KBM-7 (cell line): ENCODE measurements around the gene F3.
A peak's percentile ranks its signal among the peaks of the same experiment; 100 is the strongest.
"Not testable (repeated sequence)": the region's sequence is repeated elsewhere in the genome, so short reads cannot be mapped to it uniquely, and the experiment has no call there.

Source experiments
- DNase-seq: peaks from one replicate; pipeline ENCODE4 v3.0.0-alpha.2; 2015
- in situ Hi-C: fragments of 300-500 bp; cut with MboI; formaldehyde crosslinking; loops from 2 replicates; pipeline ENCODE4 v1.14.3; 2020; ENCODE audit warnings: low sequenced_read_pairs, low pct_unique_long_range_greater_than_20kb, mixed read lengths

F3 gene

DNA sequence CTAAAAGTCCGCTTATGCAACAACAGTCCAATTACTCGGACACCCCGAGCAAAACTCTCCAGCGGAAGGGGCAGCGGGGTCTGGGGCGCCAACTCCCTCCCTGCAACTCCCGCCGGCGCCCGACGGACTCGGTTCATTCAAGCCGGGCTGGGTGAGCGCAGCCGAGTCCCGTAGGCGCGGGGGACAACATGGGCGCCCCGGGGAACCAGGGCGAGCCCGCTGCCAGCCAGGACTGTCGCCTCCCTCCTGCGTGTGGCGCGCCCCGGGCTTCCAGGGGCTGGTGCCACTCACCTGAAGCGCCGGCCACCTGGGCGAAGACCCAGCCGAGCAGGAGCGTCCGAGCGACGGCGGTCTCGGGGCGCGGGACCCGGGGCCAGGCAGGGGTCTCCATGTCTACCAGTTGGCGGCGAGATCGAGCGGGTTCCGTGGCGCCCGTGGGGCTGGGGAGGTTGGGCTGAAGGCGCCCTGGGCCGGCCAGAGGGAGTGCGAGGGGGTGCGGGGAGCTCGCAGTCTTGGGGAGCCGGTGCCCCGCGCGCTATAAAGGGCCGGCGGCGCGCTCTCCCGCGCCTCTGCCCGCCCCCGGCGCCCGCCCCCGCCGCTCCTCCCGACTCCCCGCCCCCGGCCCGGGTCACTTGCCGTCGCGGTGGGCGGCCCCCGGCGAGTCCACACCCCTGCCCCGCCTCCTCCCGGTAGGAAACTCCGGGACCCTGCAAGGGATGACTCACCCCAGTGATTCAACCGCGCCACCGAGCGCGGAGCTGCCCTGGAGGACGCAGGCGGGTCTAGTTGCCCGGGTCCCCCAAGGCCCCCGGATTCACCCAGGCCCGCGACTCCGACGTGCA, at the start of gene F3:
TSS of gene F3 (minus strand) at position 514 of the 842 bp plus-strand sequence. CDS start at position 391, 123 bp downstream.
- in situ Hi-C loops: no loop called here
- peak; percentile 73 for DNase-seq

DNA sequence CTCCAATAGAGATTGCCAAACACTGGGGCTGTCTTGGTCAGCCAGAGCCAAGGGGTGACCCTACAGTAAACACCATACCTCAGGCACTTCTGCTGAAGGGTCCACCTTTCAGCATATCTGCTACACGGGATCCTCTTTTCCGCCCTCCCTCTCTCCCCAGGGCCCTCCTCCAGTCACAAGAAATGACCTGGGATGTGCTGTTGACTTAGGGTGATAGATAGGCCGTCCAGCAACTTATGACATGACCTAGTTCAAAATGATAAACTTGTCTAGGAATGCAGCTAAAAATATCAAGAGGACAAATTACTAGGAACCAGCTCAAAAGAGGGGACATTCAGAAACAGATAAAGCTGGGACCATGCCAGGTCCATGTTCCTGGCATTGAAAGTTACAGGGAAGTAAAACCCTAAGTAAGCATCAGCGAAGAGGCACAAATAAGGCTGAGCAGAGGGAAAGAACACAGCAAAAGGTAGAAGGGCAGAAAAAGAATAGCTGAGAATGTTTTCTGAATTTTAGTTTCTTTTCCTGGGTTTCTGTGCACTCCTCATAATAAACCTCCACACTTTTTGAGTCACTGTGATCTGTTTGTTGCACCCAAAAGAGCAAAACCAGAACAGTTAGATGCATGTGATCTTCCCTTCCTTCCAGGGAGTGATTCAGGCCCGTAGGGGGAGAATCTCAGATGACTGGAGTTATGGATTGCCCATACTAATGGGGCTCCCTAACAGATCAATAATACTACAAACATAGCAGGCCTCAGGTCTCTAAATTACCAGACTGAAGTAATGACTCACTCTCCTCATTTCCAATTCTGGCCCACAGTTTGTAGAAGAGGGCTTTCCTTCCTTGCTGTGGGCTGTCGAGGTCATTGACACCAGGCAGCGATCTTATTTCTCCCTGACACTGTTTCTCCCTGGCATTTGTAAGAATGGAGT, 48.9 kb upstream of the F3 start:
- in situ Hi-C loops: no loop called here
- no peak for DNase-seq

DNA sequence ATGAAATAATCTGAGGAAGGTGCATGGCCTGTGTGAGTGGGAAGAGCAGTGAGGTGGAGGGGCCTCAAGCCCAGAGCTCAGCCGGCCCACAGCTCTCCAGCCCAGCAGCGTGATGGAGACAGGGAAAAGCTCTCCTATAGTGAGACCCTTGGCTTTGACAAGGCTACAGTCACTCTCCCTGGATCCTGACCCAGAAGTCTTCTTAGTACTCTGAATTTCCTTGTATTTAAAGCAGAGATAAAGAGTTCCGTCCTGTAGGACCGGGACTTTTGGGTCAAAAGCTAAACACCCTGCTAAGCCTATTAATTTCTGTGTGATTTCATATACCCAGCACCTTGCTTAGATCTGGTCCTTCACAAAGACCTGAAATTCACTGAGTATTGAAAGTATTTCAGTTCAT, 48.2 kb upstream of the F3 start:
- in situ Hi-C loops: no loop called here
- no peak for DNase-seq

DNA sequence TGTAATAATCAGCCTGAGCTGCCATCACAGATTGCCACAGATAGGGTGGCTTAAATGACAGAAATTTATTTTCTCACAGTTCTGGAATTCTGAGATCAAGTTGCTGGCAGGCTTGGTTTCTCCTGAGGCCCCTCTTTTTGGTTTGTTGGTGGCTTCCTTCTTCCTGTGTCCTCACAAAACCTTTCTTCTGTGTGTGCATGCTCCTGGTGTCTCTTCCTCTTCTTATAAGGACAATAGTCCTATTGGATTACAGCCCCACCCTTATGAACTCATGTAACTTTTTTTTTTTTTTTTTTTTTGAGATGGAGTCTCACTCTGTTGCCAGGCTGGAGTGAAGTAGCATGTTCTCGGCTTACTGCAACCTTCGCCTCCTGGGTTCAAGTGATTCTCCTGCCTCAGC, 41.0 kb upstream of the F3 start:
- peak; percentile 28 for DNase-seq
- in situ Hi-C loops: no loop called here

DNA sequence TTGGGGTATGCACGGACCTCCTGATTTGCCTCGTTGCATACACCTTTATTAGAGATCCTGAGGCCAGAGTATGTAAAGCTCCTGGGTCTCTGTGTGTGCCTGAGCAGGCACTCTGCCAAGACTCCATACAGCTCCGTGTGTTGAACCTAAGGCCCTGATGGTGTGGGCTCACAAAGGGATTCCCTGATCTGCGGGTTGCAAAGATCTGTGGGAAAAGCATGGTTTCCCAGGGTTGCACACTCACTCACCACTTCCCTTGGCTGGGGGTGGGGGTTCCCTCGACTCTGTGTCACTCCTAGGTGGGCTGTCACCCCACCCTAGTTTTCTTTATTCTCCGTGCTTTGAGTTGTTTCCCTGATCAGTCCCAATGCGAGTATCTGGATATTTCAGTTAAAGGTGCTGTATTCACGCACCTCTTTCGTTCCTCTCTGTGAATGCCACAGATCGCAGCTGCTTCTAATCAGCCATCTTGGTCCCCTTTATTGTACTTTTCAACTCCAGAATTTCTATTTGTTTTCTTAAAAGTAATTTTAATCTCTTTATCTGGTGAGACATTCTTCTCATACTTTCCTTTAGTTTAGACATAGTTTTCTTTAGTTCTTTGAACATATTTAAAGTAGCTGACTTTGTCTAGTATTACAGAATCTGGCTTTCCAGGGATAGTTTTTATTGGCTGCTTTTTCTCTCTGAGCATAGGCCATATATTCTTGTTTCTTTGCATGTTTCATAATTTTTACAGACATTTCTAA, 39.0 kb upstream of the F3 start:
- in situ Hi-C loops: no loop called here
- DNase-seq: no peak

DNA sequence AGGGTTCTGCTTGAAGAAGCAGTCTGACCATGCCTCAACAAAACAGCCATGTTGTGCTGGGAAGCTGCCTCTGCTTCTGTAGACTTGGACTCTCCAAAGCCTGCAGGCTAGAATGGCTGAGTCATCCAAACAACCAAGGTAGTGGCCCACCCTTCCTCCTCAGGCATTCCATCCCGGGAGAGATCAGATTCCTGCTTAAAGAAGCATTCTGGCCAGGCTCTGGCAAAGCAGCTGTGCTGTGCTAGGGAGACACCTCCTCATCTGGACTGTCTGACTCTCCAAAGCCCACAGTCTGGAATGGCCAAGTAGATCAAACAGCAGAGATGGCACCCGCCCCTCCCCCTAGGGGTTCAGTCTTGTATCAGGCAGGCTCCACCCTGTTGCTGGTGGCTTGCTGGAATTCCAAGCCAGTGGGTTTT, 38.3 kb upstream of the F3 start:
- in situ Hi-C loops: no loop called here
- no peak for DNase-seq

DNA sequence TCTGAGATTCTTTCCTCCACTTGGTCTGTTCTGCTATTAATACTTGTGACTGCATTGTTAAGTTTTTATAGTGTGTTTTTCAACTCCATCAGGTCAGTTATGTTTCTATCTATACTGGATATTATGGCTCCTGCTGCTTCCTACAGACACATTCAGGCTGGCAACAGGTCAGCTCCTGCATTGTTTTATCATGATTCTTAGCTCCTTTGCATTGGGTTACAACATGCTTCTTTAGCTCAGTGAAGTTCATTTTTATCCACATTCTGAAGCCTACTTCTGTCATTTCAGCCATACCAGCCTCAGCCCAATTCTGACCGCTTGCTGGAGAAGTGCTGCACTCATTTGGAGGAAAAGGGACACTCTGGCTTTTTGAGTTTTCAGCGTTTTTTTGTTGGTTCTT, 37.3 kb upstream of the F3 start:
- in situ Hi-C loops: no loop called here
- DNase-seq: no peak

DNA sequence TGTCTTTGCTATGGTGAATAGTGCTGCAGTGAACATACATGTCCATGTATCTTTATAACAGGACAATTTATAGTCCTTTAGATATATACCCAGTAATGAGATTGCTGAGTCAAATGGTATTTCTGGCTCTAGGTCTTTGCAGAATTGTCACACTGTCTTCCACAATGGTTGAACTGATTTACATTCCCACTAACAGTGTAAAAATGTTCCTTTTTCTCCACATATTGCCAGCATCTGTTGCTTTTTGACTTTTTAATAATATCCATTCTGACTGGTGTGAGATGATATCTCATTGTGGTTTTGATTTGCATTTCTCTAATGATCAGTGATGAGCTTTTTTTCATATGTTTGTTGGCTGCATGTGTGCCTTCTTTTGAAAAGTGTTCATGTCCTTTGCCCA, 32.4 kb upstream of the F3 start:
- DNase-seq, in situ Hi-C loops: not testable (repeated sequence)

DNA sequence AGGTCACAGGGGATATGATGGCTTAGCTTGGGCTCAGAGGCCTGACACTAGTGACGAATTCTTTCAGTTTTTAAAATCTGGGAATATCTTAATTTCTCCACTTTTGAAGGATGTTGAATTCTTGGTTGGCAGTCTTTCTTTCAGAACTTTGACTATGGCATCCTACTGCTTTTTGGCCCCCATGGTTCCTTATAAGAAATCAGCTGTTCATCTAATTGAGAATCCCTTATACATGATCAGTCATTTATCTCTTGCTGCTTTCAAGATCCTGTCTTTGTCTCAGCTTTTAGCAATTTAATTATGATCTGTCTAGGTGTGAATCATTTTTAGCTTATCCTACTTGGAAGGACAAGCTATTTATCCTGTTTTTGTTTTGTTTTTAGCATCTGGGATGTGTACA, 31.2 kb upstream of the F3 start:
- in situ Hi-C loops: no loop called here

DNA sequence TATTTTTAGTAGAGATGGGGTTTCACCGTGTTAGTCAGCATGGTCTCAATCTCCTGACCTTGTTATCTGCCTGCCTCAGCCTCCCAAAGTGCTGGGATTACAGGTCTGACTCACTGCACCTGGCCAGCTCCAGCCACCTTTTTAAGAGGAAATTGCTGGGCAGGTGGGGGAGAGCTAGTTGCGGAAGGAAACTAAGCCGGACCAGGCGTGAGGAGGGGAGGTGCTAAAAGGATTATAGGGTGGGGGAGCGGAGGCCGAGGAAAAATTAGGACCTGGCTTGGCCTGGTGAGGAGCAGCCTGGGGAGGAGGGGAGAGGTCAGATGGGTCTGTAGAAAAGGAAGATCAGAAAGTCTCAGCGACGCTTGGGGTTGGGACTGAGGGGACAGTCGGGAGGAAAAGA, 29.4 kb upstream of the F3 start:
- in situ Hi-C loops, DNase-seq: not testable (repeated sequence)

More for the DNA sequence above, 31.2 kb upstream of the F3 start:
- no peak for DNase-seq

DNA sequence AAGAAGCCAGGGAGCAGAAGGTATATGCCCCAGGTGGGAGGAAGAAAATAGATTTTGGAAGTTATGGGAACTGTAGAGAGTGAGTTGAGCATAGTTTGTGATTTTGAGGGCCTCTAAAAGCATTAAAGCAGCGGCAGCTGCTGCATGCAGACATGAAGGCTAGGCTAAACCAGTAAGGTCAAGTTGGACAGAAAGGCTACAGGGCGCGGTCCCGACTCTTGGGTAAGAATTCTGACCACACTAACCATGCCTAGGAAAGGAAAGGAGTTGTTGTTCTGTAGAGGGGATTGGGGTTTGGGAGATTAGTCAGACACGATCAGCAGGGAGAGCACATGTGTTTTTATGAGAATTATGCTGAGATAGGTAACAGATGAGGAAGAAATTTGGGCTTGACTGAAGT, 27.2 kb upstream of the F3 start:
- DNase-seq, in situ Hi-C loops: not testable (repeated sequence)

DNA sequence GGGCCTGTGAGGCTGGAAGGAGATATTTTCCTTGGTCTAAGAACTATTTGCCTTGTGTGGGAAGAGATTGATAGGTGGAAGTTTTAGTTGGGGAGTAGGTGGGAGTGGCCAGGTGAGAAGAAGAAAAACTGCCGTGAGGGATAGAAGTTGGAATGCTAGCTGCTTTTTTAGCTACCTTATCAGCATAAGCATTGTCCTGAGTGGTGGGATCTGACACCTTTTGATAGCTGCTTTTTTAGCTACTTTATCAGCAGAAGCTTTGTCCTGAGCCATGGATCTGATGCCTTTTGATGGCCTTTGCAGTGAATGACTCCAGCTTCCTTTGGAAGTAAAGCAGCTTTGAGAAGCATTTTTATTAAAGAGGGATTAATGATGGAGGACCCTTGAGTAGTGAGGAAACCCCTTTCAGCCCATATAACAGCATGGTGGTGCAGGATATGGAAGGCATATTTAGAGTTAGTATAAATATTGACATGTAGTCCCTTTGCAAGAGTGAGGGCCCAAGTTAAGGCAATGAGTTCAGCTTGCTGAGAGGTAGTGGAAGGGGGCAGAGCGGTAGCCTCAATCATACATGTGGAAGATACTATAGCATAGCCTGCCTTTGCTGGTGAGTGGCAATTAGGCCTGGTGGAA, 26.5 kb upstream of the F3 start:
- in situ Hi-C loops: not testable (repeated sequence)

DNA sequence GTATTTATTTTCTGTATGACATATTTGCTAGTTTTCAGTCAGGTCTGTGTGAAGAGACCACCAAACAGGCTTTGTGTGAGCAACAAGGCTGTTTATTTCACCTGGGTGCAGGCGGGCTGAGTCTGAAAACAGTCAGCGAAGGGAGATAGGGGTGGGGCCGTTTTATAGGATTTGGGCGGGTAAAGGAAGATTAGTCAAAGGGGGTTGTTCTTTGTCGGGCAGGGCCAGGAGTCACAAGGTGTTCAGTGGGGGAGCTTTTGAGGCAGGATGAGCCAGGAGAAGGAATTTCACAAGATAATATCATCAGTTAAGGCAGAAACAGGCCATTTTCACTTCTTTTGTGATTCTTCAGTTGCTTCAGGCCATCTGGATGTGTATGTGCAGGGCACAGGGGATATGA, 24.9 kb upstream of the F3 start:
- DNase-seq, in situ Hi-C loops: not testable (repeated sequence)

More for the DNA sequence above, 26.5 kb upstream of the F3 start:
- DNase-seq: not testable (repeated sequence)

DNA sequence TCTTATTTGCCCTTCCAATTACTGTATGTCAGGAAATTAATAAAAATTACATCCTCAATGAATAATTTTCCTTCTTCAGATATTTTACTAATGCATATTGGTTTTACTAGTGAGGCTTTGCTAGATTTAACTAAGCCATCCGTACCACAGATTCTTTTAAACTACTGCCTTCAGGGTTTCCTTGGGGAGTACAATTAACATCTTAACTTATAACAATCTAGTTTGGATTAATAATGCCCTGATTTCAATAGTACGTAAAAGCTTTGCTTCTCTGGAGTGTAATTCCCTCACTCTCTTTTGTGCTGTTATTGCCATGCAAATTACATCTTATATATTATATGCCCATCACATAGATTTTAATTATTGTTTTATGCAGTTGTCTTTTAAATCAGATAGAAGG, 24.3 kb upstream of the F3 start:
- no peak for DNase-seq
- in situ Hi-C loops: no loop called here

DNA sequence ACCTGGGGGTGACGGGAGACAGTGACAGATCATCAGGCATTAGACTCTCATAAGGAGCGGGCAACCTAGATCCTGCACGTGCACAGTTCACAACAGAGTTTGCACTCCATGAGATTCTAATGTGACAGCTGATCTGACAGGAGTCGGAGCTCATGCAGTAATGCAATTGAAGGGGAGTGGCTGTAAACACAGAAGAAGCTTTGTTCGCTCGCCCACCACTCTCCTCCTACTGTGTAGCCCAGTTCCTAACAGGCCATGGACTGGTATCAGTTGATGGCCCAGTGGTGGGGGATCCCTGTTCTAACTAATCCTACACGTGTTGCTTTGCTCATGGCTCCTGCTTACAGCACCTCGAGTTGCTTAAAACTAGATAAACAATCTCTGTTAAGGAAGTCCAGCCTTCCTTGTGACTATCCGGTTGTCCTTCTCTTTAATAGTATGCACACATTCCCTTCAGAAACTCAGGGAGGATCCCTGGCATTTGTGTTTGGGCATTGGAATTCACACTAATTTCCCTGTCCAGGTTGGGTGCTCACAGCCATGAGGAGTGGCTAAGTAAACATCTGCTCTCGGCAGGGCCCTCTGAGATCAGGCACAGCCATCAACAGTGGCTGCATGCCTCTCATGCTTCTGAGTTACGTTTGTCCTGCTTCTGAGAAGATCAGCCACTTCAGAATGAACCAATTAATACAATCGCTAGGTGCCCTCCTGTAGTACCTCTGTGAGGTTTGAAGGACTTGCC, 21.1 kb upstream of the F3 start:
- in situ Hi-C loops: no loop called here
- DNase-seq: no peak

DNA sequence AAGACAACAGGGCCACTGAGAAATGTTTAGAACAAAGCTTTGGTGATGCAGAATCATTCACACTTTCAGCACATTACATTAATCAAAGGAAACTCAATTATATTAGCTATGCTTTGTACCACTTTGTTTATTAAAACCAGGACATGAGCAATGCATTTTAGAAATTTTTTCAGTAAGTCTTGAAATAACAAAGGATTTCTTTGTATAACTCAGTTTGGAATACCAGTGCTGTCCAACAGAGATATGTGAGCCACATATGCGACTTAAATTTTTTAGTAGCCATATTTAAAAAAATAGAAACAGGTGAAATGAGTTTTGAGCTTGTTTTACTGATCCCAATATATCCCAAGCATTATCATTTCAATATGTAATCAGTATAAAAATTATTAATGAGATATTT, 18.8 kb upstream of the F3 start:
- in situ Hi-C loops: no loop called here
- DNase-seq: no peak

DNA sequence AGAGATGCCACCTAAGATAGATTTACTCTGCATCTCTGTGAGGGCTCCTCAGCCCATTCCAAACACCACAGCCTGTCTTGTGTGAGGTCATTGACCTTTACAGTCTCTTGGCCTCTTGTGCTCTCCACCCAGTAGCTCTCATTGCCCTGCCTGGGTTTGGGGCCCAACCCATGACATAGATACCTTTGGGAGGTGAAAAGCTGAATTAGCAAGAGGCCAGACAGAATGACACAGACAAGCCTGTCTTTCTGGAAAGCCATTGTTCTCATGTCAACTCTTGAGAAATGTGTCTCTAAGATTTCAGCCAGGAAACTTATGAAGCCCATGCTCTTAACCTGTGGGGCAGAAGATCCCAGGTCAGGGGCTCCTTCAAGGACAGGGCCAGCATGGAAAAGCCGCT, 18.4 kb upstream of the F3 start:
- in situ Hi-C loops: no loop called here
- DNase-seq: no peak

DNA sequence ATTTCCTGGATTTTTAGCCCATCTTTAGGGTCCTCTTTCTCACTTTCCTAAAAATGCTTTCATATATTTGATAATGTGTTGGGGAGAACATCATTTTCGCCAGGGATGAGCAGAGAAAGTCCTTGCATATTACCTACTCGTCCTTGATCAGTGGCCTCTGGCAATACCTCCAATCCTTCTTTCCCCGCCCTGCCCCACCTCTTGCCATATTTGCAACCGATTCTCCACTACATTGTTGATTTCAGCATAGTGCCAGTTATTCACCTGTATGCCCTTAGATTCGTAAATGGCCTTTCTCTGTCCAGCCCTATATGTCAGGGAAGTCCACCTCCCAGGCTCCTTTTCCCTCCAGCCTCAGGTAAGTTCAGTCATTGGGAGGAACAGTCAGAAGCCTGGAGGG, 13.5 kb upstream of the F3 start:
- DNase-seq: no peak
- in situ Hi-C loops: no loop called here
